ENCODE data around the gene ZDHHC23.

The ZDHHC23 gene

DNA sequence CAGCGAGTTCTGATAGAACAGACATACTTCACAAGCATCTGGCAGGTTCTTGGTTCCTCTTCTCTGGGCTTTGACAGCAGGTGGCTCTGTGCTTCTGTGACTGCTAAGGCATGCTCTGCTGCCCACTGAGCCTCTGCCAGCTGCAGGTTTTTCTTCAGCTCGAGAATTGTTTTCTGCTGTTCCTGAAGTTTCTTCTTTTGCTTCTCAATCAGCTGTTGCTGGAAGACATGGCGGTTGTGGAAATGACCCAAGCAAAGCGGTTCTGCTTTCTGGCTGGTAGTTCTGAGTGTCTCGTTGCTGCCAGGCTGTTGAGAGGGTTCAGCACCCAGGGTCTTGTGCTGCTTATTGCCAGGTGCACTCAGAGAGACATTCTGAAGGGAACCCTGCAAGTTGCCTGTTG is 57.7 kb downstream of the ZDHHC23 start:
- DNase-seq (ENCODE audit: low read depth) = no peak

DNA sequence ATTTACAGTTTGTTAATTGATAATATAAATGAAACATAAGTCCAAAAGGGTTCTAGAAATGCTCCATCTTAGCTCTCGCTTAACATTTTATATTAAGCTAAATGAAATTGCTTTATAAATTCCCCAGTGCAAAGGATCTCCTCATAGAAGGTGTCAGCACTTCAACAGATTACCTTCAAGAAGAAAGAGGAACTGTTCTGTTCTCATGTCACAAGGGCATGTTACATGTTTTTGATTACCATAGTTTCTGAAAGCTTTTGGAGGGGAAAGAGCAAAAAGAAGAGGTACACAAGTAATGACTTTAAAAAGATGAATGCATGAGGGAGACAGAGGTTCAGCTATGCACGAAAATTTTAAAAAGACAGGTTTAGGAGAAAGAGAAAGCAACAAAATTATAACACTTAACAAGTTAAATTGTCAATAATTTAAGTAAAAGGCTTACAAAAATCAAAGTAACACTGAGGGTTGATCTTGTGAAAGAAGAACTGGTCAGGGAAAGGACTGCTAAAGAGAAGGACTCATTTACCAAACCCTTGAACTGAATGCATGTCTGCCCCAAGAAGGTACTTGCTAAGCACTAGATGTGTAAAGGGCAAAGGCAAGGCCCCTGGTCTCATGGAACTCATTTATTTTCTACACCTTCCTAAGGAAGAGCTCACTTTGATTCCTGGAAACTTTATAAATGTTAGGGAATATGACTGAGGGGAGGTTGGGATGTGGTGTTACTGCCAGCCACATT is 63.4 kb downstream of the ZDHHC23 start:
- DNase-seq (ENCODE audit: low read depth) = no peak

All from activated T-helper 1 cell treated with Interleukin-2 at 50 U/mL for 16 hours (primary cell).